ENCODE data around the gene FAM98B. TPM values are rescaled to one million over a fixed set of nuclear protein-coding genes. Genes with fewer than 3 reads are reported as not detected.

FAM98B gene
- total RNA-seq, 1 experiment from 2014 or later = 24.9 TPM

Other genes with a start within 250 kb of the FAM98B start
- 9.7 and 18.4 TPM in 2 replicates for gene SPRED1, start 201.3 kb upstream of the FAM98B start, total RNA-seq (2014; rRNA removed; shearing (Covaris generic))
- gene RASGRP1, start 110.7 kb downstream of the FAM98B start, total RNA-seq (2014; rRNA removed; shearing (Covaris generic)) = 0.22 and 0.52 TPM in 2 replicates